NB4 (cell line): ENCODE data around the gene ZNF500.

Source experiments
- CTCF ChIP-seq: IDR thresholded peaks from one replicate; pipeline ENCODE4 v1.5.1; 2012; ENCODE audit warnings: low read depth, low read length
- MYC ChIP-seq: IDR thresholded peaks from 2 replicates; pipeline ENCODE4 v1.6.1; 2011; ENCODE audit warnings: low read depth, low read length
- POLR2A ChIP-seq: IDR thresholded peaks from 2 replicates; pipeline ENCODE4 v1.6.1; 2011; ENCODE audit warnings: mild to moderate bottlenecking; ENCODE audit not compliant: insufficient read length; ENCODE audit errors: extremely low read depth

DNA sequence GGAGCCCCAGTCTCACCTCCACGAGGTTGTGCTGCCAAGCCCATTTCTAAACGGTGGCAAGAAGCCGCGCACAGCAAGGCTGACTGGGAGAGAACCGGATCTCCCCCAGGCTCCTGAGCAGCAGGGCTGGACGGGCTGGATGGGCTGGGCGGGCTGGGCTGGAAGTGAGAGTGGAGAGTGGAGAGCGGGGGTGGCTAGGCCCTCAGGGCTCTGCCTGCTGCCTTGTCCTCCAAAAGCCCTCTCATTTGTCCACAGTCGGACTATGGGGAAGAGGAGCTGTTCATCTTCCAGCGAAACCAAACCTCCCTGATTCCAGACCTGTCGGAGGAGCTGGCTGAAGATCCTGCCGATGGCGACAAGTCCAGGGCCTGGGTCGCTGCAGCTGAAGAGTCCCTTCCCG is 29.4 kb downstream of the ZNF500 start:
- TF ChIP-seq CTCF (no peak), POLR2A (no peak), MYC (no peak)
